Transverse colon (tissue), 4 donors: Measurements from ENCODE around the gene SYCE1L. TPM values are rescaled to one million over a fixed set of nuclear protein-coding genes. Genes with fewer than 3 reads are reported as not detected.
"Not testable (repeated sequence)": the region's sequence is repeated elsewhere in the genome, so short reads cannot be mapped to it uniquely, and the experiment has no call there.

Source experiments
- DNase-seq: peaks from one replicate; pipeline ENCODE4 v3.0.0-alpha.2; 2019
- H3K27ac ChIP-seq, 4 donors: fragments of 200-600 bp; sonication (generic); 2 replicates each; pipeline ENCODE4 v1.5.1; 2016 to 2018; ENCODE audit warnings: inconsistent platforms in 4 of 4
- H3K27me3 ChIP-seq: fragments of 200-600 bp; sonication (generic); 2 replicates; pipeline ENCODE4 v1.5.1; 2017; ENCODE audit warnings: inconsistent platforms
- H3K36me3 ChIP-seq, 4 donors: fragments of 200-600 bp; sonication (generic); 2 replicates each; pipeline ENCODE4 v1.5.1; 2017 to 2019; ENCODE audit warnings: inconsistent platforms in 4 of 4
- H3K4me1 ChIP-seq, 4 donors: fragments of 200-600 bp; sonication (generic); 2 replicates each; pipeline ENCODE4 v1.5.1; 2017 to 2020; ENCODE audit warnings: inconsistent platforms in 4 of 4
- H3K4me3 ChIP-seq, 4 donors: fragments of 200-600 bp; sonication (generic); 1 replicate in 1 of 4; 2 replicates in 3 of 4; pipeline versions ENCODE4 v1.5.1 to v1.6.1; 2017 to 2019; ENCODE audit warnings: inconsistent platforms in 4 of 4
- H3K9me3 ChIP-seq, 2 donors: fragments of 200-600 bp; sonication (generic); 2 replicates each; pipeline ENCODE4 v1.5.1; 2017 to 2019; ENCODE audit warnings: inconsistent platforms in 2 of 2
- CTCF ChIP-seq, 5 experiments: fragments of 200-600 bp in 3 of 5; fragments of 450-650 bp in 2 of 5; sonication (generic) in 3 of 5; IDR thresholded peaks; 1 replicate in 2 of 5; 2 replicates in 3 of 5; pipeline ENCODE4 v1.5.1; 2016 to 2017; ENCODE audit warnings: antibody characterized with exemption in 5 of 5, inconsistent platforms in 3 of 5, mild to moderate bottlenecking in 2 of 5, moderate library complexity in 1 of 5
- EP300 ChIP-seq: sonication (generic); formaldehyde crosslinking; IDR thresholded peaks from one replicate; pipeline ENCODE4 v1.6.1; 2017; ENCODE audit warnings: antibody characterized with exemption, low read depth
- POLR2A ChIP-seq: fragments of 450-650 bp; IDR thresholded peaks from one replicate; pipeline ENCODE4 v1.6.1; 2016; ENCODE audit warnings: antibody characterized with exemption, mild to moderate bottlenecking, moderate library complexity
- POLR2AphosphoS5 ChIP-seq, 3 donors: sonication (generic); formaldehyde crosslinking; IDR thresholded peaks; one replicate each; pipeline ENCODE4 v1.6.1; 2016; ENCODE audit warnings: antibody characterized with exemption in 3 of 3
- WGBS, 2 donors: methylation state at CpG; one replicate each; pipeline ENCODE4 v1.1.5; 2018; ENCODE audit warnings: low coverage in 1 of 2; 5-methylcytosine and 5-hydroxymethylcytosine counted together
- in situ Hi-C, 4 donors: fragments of 200-750 bp; cut with MboI; loops; one replicate each; pipeline versions ENCODE4 v1.15.0 to v1.15.1; 2017; ENCODE audit warnings: low sequenced_read_pairs in 3 of 4, low pct_ligation_motif_present in 1 of 4, low pct_unique_long_range_greater_than_20kb in 1 of 4
- intact Hi-C: fragments of 100-400 bp; cut with DNase I; formaldehyde crosslinking; loops from one replicate; pipeline ENCODE4 v1.15.1; 2023; ENCODE audit warnings: low total_unique reads
- total RNA-seq, 4 donors: library from RNA; depleted of rRNA; stranded (reverse); fragments of >200 nt; gene quantifications; one replicate each; pipeline ENCODE4 v1.1.0, GENCODE V29; 2016

SYCE1L gene
- total RNA-seq: 1 to 10 TPM in 2 of 4 donors, not detected in 2; 2.1 to 2.2 TPM

GRCh38 chr16:77199211-77199610, at the start of gene SYCE1L:
Gene SYCE1L (plus strand): TSS chr16:77199408. CDS start chr16:77199452, 44 bp downstream.
- WGBS, 2 donors: 95% methylated on average over 4 to 18 of the region's 18 CpGs
- in situ Hi-C loops (loop anchor here in 1 of 4 donors (25.0 kb wide), 1 partner anchor 1562 kb away; the partner anchor contains the start of genes KARS1 and TERF2IP), intact Hi-C loops (no loop called here)
- DNase-seq: no peak
- H3K27me3 ChIP-seq: no peaks in the 10 kb centered on the region
- H3K4me1 ChIP-seq: no peaks in the 10 kb centered on the region
- no peak within 1 kb of the TSS for H3K27ac ChIP-seq
- H3K4me3 ChIP-seq: no peak within 1 kb of the TSS
- TF ChIP-seq POLR2A: no peak
- TF ChIP-seq POLR2AphosphoS5 (IDR thresholded peaks at IDR 0.05): no peak
- no peak for TF ChIP-seq EP300
- TF ChIP-seq CTCF (IDR thresholded peaks at IDR 0.05): no peak
- H3K36me3 ChIP-seq: peaks cover 0 to 30% (median 10%) of the 10 kb centered on the region in 4 donors
- H3K9me3 ChIP-seq: no peaks in the 10 kb centered on the region

- Histone ChIP-seq H3K36me3 (no peaks in the 10 kb centered on the region), H3K27me3 (no peaks in the 10 kb centered on the region), H3K27ac (no peak overlapping the region), H3K4me3 (no peak overlapping the region), H3K4me1 (no peaks in the 10 kb centered on the region), H3K9me3 (no peaks in the 10 kb centered on the region)
- 45 to 46% methylated on average over 3 of the region's 3 CpGs for WGBS, 2 donors
- no peak for TF ChIP-seq POLR2AphosphoS5 (IDR thresholded peaks at IDR 0.05)
- TF ChIP-seq CTCF (IDR thresholded peaks at IDR 0.05): no peak
- no peak for TF ChIP-seq POLR2A
- in situ Hi-C loops: no loop called here
- intact Hi-C loops: no loop called here
- DNase-seq: no peak
These were observed 41.7 kb upstream of the SYCE1L start for GRCh38 chr16:77157346-77158058.

GRCh38 chr16:77158293-77158692, 40.9 kb upstream of the SYCE1L start:
- in situ Hi-C loops (no loop called here), intact Hi-C loops (no loop called here)
- Histone ChIP-seq H3K27ac (no peak overlapping the region), H3K36me3 (no peaks in the 10 kb centered on the region), H3K4me3 (no peak overlapping the region), H3K27me3 (no peaks in the 10 kb centered on the region), H3K9me3 (no peaks in the 10 kb centered on the region), H3K4me1 (no peaks in the 10 kb centered on the region)
- no peak for TF ChIP-seq CTCF (IDR thresholded peaks at IDR 0.05)
- no peak for TF ChIP-seq POLR2AphosphoS5 (IDR thresholded peaks at IDR 0.05)
- no peak for TF ChIP-seq EP300
- TF ChIP-seq POLR2A: no peak
- no peak for DNase-seq
- WGBS, 2 donors: 75 to 84% methylated on average over 3 to 6 of the region's 6 CpGs

GRCh38 chr16:77165006-77165405, 34.2 kb upstream of the SYCE1L start:
- no peak for DNase-seq
- in situ Hi-C loops (loop anchor here in 3 of 4 donors (10.0 kb wide), 2 partner anchors 1370 to 1380 kb away; no protein-coding TSS in a partner anchor), intact Hi-C loops (no loop called here)
- no peaks in the 10 kb centered on the region for H3K27me3 ChIP-seq
- H3K36me3 ChIP-seq: no peaks in the 10 kb centered on the region
- 61 to 73% methylated on average over 2 of the region's 2 CpGs for WGBS, 2 donors
- H3K4me3 ChIP-seq: no peak overlapping the region
- H3K27ac ChIP-seq: no peak overlapping the region
- no peaks in the 10 kb centered on the region for H3K9me3 ChIP-seq
- no peaks in the 10 kb centered on the region for H3K4me1 ChIP-seq
- TF ChIP-seq POLR2AphosphoS5 (IDR thresholded peaks at IDR 0.05): no peak
- no peak for TF ChIP-seq POLR2A
- no peak for TF ChIP-seq CTCF (IDR thresholded peaks at IDR 0.05)
- TF ChIP-seq EP300: no peak

- H3K9me3 ChIP-seq, DNase-seq, H3K27me3 ChIP-seq, intact Hi-C loops, H3K27ac ChIP-seq, H3K4me3 ChIP-seq, H3K36me3 ChIP-seq, H3K4me1 ChIP-seq: not testable (repeated sequence)
- WGBS, 2 donors: 82 to 83% methylated on average over 4 to 9 of the region's 9 CpGs
- in situ Hi-C loops: loop anchor here in 3 of 4 donors (10.0 kb wide), 2 partner anchors 1371 to 1381 kb away; no protein-coding TSS in a partner anchor
These were observed 33.5 kb upstream of the SYCE1L start for GRCh38 chr16:77165536-77166236.
